WI38 (cell line): Measurements from ENCODE around the gene LOXL1.

ENCODE experiments used
- H3K4me3 ChIP-seq: 2 replicates; pipeline ENCODE4 v1.5.1; 2011; ENCODE audit warnings: low read depth, mild to moderate bottlenecking, control low read depth, low read length
- CTCF ChIP-seq: IDR thresholded peaks from 2 replicates; pipeline ENCODE4 v1.5.1; 2012; ENCODE audit warnings: low read depth, mild to moderate bottlenecking, control low read depth, low read length

The LOXL1 gene

GRCh38 chr15:73979636-73980035 lies 53.4 kb downstream of the LOXL1 start:
- no peak for TF ChIP-seq CTCF
- H3K4me3 ChIP-seq, result no peak overlapping the region

- no peak for TF ChIP-seq CTCF
- H3K4me3 ChIP-seq, result no peak overlapping the region
These were observed 55.5 kb downstream of the LOXL1 start for GRCh38 chr15:73981761-73982221.

GRCh38 chr15:73982222-73982962 lies 56.1 kb downstream of the LOXL1 start:
- no peak for TF ChIP-seq CTCF
- 0 out of 2 replicates have a peak overlapping the region, but pooled peaks have one; percentile 8 for H3K4me3 ChIP-seq

GRCh38 chr15:73983211-73983727 lies 57.0 kb downstream of the LOXL1 start:
- no peak overlapping the region for H3K4me3 ChIP-seq
- no peak for TF ChIP-seq CTCF

GRCh38 chr15:73983773-73984172 lies 57.5 kb downstream of the LOXL1 start:
- no peak overlapping the region for H3K4me3 ChIP-seq
- no peak for TF ChIP-seq CTCF

GRCh38 chr15:73984208-73984979 lies 58.1 kb downstream of the LOXL1 start:
- H3K4me3 ChIP-seq, result no peak overlapping the region
- no peak for TF ChIP-seq CTCF
